ENCODE data around the gene LZTR1.

Gene LZTR1

DNA sequence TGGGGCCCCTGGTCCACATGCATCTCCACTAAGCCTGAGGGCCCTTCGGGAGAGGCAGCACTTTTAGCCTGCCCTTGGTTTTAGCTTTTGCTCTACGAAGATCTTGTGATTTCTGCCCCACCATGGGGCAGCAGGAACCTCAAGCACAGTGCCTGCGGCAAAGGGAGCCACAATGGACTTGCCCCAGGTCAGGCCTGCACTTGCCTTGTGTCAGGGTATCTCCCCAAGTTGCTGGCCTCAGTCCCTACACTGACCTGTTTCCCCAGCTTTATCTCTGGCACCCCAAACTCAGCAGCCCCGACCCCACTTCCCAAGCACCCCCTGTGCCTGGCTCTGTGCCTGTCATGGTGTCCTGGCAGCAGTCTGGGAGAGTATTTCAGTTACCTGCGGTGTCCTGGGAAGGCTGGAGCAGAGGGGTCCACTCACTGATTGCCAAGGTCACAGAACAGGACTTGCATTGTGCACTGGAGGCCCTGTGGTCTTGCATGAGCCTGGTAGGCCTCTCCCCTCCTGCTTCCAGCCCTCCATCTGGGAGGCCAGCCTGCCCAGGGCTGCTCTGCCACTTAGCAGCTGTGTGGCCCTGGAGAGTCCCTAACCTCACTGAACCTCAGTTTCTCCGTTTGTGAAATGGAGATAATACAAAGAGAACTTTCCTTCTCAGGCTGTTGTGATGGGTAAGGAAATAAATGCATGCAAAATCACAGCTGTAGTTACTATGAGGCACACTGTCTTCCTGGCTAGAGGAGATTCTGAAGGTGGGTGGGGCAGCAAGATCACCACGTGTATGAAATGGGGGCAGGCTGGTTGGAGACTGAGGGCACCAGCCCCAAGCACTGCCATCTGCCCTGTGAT, 18.7 kb upstream of the LZTR1 start:
- Histone ChIP-seq H3K27ac (no peak overlapping the region), H3K9ac (no peak overlapping the region), H4K20me1 (ENCODE audit: insufficient read depth) (no peaks in the 10 kb centered on the region), H3K4me2 (no peak overlapping the region), H3K36me3 (ENCODE audit: insufficient read depth) (no peaks in the 10 kb centered on the region), H2AFZ (ENCODE audit: low read depth) (no peak overlapping the region), H3K79me2 (ENCODE audit: insufficient read depth, low read depth) (no peaks in the 10 kb centered on the region), H3K4me1 (ENCODE audit: low read depth, poor library complexity, severe bottlenecking) (peaks cover 5% of the 10 kb centered on the region), H3K4me3 (IDR thresholded peaks at IDR 0.05; ENCODE audit: insufficient read depth, low read depth, low read length) (no peak overlapping the region), H3K27me3 (ENCODE audit: insufficient read depth, low read depth) (peaks cover 11% of the 10 kb centered on the region; the same call in 1 of the 2 replicates)
- TF ChIP-seq, protein P1, sequence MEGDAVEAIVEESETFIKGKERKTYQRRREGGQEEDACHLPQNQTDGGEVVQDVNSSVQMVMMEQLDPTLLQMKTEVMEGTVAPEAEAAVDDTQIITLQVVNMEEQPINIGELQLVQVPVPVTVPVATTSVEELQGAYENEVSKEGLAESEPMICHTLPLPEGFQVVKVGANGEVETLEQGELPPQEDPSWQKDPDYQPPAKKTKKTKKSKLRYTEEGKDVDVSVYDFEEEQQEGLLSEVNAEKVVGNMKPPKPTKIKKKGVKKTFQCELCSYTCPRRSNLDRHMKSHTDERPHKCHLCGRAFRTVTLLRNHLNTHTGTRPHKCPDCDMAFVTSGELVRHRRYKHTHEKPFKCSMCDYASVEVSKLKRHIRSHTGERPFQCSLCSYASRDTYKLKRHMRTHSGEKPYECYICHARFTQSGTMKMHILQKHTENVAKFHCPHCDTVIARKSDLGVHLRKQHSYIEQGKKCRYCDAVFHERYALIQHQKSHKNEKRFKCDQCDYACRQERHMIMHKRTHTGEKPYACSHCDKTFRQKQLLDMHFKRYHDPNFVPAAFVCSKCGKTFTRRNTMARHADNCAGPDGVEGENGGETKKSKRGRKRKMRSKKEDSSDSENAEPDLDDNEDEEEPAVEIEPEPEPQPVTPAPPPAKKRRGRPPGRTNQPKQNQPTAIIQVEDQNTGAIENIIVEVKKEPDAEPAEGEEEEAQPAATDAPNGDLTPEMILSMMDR (conservative IDR thresholded peaks at IDR 0.05; ENCODE audit: low read depth, low read length), result no peak

DNA sequence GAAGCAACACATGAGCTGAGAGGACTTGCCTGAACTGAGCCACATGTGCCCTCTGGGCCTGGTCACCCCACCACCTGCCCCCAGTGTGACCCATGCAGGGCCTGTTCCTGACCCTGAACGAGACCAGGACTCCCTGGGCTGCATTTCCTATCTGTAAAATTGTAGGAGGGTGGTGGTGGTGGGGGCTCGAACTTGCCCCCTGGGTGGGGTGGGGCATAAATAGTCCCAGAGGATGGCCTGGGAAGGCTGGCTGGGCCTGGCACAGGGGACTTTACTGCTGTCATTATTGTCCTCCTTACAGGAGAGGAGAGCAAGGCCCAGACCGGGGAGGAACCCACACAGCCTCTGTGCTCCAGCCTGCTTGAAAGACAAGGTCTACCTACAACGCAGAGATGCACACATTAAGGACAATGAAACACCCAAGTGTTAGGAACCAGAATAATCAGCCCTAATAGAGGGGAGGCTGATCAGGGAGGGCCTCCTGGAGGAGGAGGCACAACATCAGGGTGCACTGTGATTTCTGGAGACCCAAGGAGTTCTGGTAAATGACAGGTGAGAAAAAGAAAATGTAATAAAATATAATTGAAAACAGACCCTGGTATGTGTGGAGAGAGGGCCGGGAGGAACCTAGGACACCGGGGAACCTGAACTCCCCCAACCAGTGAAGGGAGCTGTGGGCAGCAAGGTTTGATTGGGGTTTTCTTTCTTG, 17.9 kb upstream of the LZTR1 start:
- Histone ChIP-seq H3K79me2 (ENCODE audit: insufficient read depth, low read depth) (no peaks in the 10 kb centered on the region), H3K27me3 (ENCODE audit: insufficient read depth, low read depth) (peaks cover 11% of the 10 kb centered on the region; the same call in 1 of the 2 replicates), H3K27ac (no peak overlapping the region), H3K36me3 (ENCODE audit: insufficient read depth) (no peaks in the 10 kb centered on the region), H2AFZ (ENCODE audit: low read depth) (no peak overlapping the region; the same call in 1 of the 2 replicates), H3K4me2 (no peak overlapping the region), H3K4me3 (IDR thresholded peaks at IDR 0.05; ENCODE audit: insufficient read depth, low read depth, low read length) (no peak overlapping the region), H4K20me1 (ENCODE audit: insufficient read depth) (no peaks in the 10 kb centered on the region), H3K4me1 (ENCODE audit: low read depth, poor library complexity, severe bottlenecking) (peaks cover 5% of the 10 kb centered on the region), H3K9ac (no peak overlapping the region)
- TF ChIP-seq, protein P1 (conservative IDR thresholded peaks at IDR 0.05; ENCODE audit: low read depth, low read length), result no peak

GRCh38 chr22:20964799-20965103, 17.3 kb upstream of the LZTR1 start:
- Histone ChIP-seq H3K79me2 (ENCODE audit: insufficient read depth, low read depth) (no peaks in the 10 kb centered on the region), H3K9ac (no peak overlapping the region), H3K27me3 (ENCODE audit: insufficient read depth, low read depth) (peaks cover 11% of the 10 kb centered on the region; the same call in 1 of the 2 replicates), H3K36me3 (ENCODE audit: insufficient read depth) (no peaks in the 10 kb centered on the region), H3K27ac (no peak overlapping the region), H3K4me1 (ENCODE audit: low read depth, poor library complexity, severe bottlenecking) (peaks cover 5% of the 10 kb centered on the region), H2AFZ (ENCODE audit: low read depth) (no peak overlapping the region; the same call in 1 of the 2 replicates), H3K4me3 (IDR thresholded peaks at IDR 0.05; ENCODE audit: insufficient read depth, low read depth, low read length) (no peak overlapping the region), H3K4me2 (no peak overlapping the region), H4K20me1 (ENCODE audit: insufficient read depth) (no peaks in the 10 kb centered on the region)
- TF ChIP-seq, protein P1 (conservative IDR thresholded peaks at IDR 0.05; ENCODE audit: low read depth, low read length), result no peak

DNA sequence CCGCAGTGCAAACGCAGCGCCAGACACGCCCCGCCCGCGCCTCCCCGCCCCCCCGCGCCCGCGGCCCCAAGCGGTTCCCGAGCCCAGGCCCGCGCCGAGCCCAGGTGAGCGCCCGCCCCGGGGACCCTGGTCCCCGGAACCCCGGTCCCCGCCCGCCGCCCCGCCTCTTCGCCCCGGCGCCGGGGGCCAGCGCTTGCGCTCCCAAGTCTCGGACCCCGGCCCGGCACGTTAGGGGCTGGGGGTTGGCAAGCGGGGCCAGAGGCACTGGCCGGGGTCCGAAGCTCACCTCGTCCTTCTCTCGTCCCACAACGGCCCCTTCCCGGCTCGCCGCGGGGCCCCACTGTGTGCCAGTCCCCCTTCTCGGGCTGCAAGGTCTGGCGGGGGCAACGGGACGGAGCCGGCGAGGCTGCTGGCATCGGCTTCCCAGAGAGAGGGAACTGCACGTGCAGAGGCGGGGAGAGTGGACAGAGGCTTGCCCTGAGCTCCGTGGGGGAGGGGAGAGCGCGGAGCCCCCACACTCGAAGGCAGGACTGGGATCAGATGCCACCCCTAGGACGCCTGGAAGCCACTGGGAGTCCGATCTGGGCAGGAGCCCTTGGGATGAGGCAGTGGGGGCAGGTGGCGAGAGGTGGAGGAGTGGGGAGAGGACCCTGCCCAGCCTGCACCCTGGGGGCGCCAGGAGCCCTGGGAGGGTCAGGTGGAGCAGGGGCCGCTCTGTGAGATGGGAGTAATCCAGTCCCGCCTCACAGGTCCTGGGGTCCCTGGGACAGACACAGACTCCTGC, 16.8 kb upstream of the LZTR1 start:
- no peak overlapping the region for H2AFZ ChIP-seq (ENCODE audit: low read depth)
- no peaks in the 10 kb centered on the region for H3K36me3 ChIP-seq (ENCODE audit: insufficient read depth)
- peaks cover 11% of the 10 kb centered on the region; the same call in 1 of the 2 replicates for H3K27me3 ChIP-seq (ENCODE audit: insufficient read depth, low read depth)
- no peak overlapping the region for H3K9ac ChIP-seq
- no peak overlapping the region for H3K4me2 ChIP-seq
- no peaks in the 10 kb centered on the region for H3K79me2 ChIP-seq (ENCODE audit: insufficient read depth, low read depth)
- TF ChIP-seq, protein P1 (conservative IDR thresholded peaks at IDR 0.05; ENCODE audit: low read depth, low read length), result no peak
- no peaks in the 10 kb centered on the region for H4K20me1 ChIP-seq (ENCODE audit: insufficient read depth)
- peaks cover 5% of the 10 kb centered on the region for H3K4me1 ChIP-seq (ENCODE audit: low read depth, poor library complexity, severe bottlenecking)
- H3K27ac ChIP-seq, result no peak overlapping the region
- H3K4me3 ChIP-seq (IDR thresholded peaks at IDR 0.05; ENCODE audit: insufficient read depth, low read depth, low read length), result no peak overlapping the region

Measured in KMS-11 (cell line).